Left renal pelvis (tissue), 4 donors: ENCODE results near the gene OR51L1. TPM values are rescaled to one million over a fixed set of nuclear protein-coding genes. Genes with fewer than 3 reads are reported as not detected.

Experiments used
- DNase-seq, 4 donors: peaks; one replicate each; pipeline ENCODE4 v3.0.0-alpha.2; 2013; ENCODE audit warnings: low read depth in 4 of 4, low spot score in 3 of 4
- polyA plus RNA-seq, 4 donors: library from polyadenylated mRNA; unstranded; fragments of 120-200 nt; gene quantifications; one replicate each; pipeline ENCODE4 v1.2.1, GENCODE V29; 2013; ENCODE audit not compliant: insufficient read length in 4 of 4

OR51L1 gene
- polyA plus RNA-seq, 4 donors, result 0.05 to 0.06 (median 0.05) TPM; not detected in 1

DNA sequence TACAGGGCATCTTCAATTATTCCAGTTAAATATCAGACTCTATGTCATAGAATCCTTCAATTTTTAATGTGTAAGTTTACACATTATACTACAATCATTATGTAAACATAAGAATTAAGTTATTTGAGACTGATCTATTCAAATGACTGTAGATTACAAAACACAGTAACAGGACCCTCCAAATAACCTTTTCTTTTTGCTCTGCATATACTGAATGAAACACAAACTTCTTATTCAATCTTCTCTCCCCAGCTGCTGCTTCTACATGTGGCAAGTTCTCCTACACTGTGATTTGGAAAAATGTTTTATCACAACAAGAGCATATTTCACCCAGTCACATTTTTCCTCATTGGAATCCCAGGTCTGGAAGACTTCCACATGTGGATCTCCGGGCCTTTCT is 51.6 kb downstream of the OR51L1 start, which contains the start of gene OR52J3:
TSS of gene OR52J3 (plus strand) at position 301 of the 400 bp plus-strand sequence. CDS start at position 301, 0 bp downstream.
- no peak for DNase-seq

DNA sequence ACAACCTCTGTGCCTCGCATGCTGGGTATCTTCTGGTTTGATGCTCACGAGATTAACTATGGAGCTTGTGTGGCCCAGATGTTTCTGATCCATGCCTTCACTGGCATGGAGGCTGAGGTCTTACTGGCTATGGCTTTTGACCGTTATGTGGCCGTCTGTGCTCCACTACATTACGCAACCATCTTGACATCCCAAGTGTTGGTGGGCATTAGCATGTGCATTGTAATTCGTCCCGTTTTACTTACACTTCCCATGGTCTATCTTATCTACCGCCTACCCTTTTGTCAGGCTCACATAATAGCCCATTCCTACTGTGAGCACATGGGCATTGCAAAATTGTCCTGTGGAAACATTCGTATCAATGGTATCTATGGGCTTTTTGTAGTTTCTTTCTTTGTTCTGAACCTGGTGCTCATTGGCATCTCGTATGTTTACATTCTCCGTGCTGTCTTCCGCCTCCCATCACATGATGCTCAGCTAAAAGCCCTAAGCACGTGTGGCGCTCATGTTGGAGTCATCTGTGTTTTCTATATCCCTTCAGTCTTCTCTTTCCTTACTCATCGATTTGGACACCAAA is 52.2 kb downstream of the OR51L1 start:
- DNase-seq, result no peak

Other genes with a start within 250 kb of the OR51L1 start
- not detected for gene OR51F1, start 224.9 kb upstream of the OR51L1 start, polyA plus RNA-seq
- not detected for gene OR52R1, start 190.5 kb upstream of the OR51L1 start, polyA plus RNA-seq
- not detected for gene OR51F2, start 173.5 kb upstream of the OR51L1 start, polyA plus RNA-seq
- not detected for gene OR51S1, start 145.6 kb upstream of the OR51L1 start, polyA plus RNA-seq
- not detected for gene OR51T1, start 113.0 kb upstream of the OR51L1 start, polyA plus RNA-seq
- gene OR51A7, start 91.1 kb upstream of the OR51L1 start, polyA plus RNA-seq, result not detected
- under 1 TPM in 1 of 4 donors, not detected in 3; 0.08 TPM for gene OR51G2, start 75.5 kb upstream of the OR51L1 start, polyA plus RNA-seq
- not detected for gene OR51G1, start 70.5 kb upstream of the OR51L1 start, polyA plus RNA-seq
- gene OR51A4, start 47.2 kb upstream of the OR51L1 start, polyA plus RNA-seq, result under 1 TPM in 1 of 4 donors, not detected in 3; 0.05 TPM
- gene OR51A2, start 39.1 kb upstream of the OR51L1 start, polyA plus RNA-seq, result not detected
- gene OR52J3, start 51.7 kb downstream of the OR51L1 start, polyA plus RNA-seq, result not detected
- gene OR52E2, start 64.8 kb downstream of the OR51L1 start, polyA plus RNA-seq, result not detected
- not detected for gene OR52E1, start 74.7 kb downstream of the OR51L1 start, polyA plus RNA-seq
- not detected for gene OR52A5, start 143.5 kb downstream of the OR51L1 start, polyA plus RNA-seq
- under 1 TPM in 2 of 4 donors, not detected in 2; 0.01 to 0.05 TPM for gene OR52A1, start 159.9 kb downstream of the OR51L1 start, polyA plus RNA-seq
- gene OR51V1, start 205.8 kb downstream of the OR51L1 start, polyA plus RNA-seq, result not detected
- gene HBB, start 232.2 kb downstream of the OR51L1 start, polyA plus RNA-seq, result 1,000 to 10,000 TPM in 1 of 4 donors, 100 to 1,000 TPM in 2, 10 to 100 TPM in 1; 99.7 to 2,476 (median 158) TPM
- 1 to 10 TPM; 1.1 to 2.9 (median 1.5) TPM for gene HBD, start 239.6 kb downstream of the OR51L1 start, polyA plus RNA-seq